RWPE2 (cell line): ENCODE data around the gene TUBA1C.

Experiments
- ATAC-seq: fragments of 200-7000 bp; cut with Tn5 transposase; 3 replicates; pipeline ENCODE4 v1.9.1; 2021; ENCODE audit warnings: low read depth
- DNase-seq: peaks from one replicate; pipeline ENCODE4 v3.0.0-alpha.2; 2020; ENCODE audit warnings: low spot score
- H3K27ac ChIP-seq: fragments of 450-650 bp; 2 replicates; pipeline ENCODE4 v1.5.1; 2017; ENCODE audit warnings: mild to moderate bottlenecking; ENCODE audit not compliant: poor library complexity, severe bottlenecking
- H3K27me3 ChIP-seq: fragments of 250-450 bp; sonication (Bioruptor Pico); 2 replicates; pipeline ENCODE4 v1.5.1; 2021; ENCODE audit warnings: mild to moderate bottlenecking, moderate library complexity; ENCODE audit not compliant: insufficient read depth, poor library complexity, severe bottlenecking
- H3K36me3 ChIP-seq: fragments of 250-450 bp; sonication (Bioruptor Pico); 2 replicates; pipeline ENCODE4 v1.5.1; 2020; ENCODE audit warnings: low read depth, mild to moderate bottlenecking, moderate library complexity
- H3K4me1 ChIP-seq: fragments of 250-450 bp; sonication (Bioruptor Pico); 2 replicates; pipeline ENCODE4 v1.5.1; 2021; ENCODE audit warnings: mild to moderate bottlenecking, moderate library complexity; ENCODE audit not compliant: insufficient read depth, poor library complexity, severe bottlenecking
- H3K4me3 ChIP-seq: fragments of 250-450 bp; sonication (Bioruptor Pico); 2 replicates; pipeline ENCODE4 v1.5.1; 2021; ENCODE audit warnings: mild to moderate bottlenecking, moderate library complexity; ENCODE audit not compliant: severe bottlenecking
- H3K9me3 ChIP-seq: fragments of 250-450 bp; sonication (Bioruptor Pico); 2 replicates; pipeline ENCODE4 v1.5.1; 2021; ENCODE audit warnings: mild to moderate bottlenecking, moderate library complexity; ENCODE audit not compliant: severe bottlenecking
- CTCF ChIP-seq: fragments of 450-650 bp; IDR thresholded peaks from one replicate; pipeline ENCODE4 v1.5.1; 2017; ENCODE audit warnings: mild to moderate bottlenecking, moderate library complexity; ENCODE audit not compliant: poor library complexity, severe bottlenecking

Gene TUBA1C

GRCh38 chr12:49223590-49224369 lies 41.1 kb upstream of the TUBA1C start:
- Histone ChIP-seq H3K4me1 (peaks cover 3% of the 10 kb centered on the region), H3K9me3 (no peaks in the 10 kb centered on the region), H3K36me3 (no peaks in the 10 kb centered on the region), H3K27ac (no peak overlapping the region), H3K4me3 (no peak overlapping the region), H3K27me3 (no peaks in the 10 kb centered on the region)
- no peak for DNase-seq
- no peak for ATAC-seq
- TF ChIP-seq CTCF = no peak

GRCh38 chr12:49225576-49226166 lies 39.2 kb upstream of the TUBA1C start:
- DNase-seq (no peak), ATAC-seq (no peak)
- no peaks in the 10 kb centered on the region for H3K27me3 ChIP-seq
- H3K27ac ChIP-seq = no peak overlapping the region
- no peak overlapping the region for H3K4me3 ChIP-seq
- no peaks in the 10 kb centered on the region for H3K36me3 ChIP-seq
- no peaks in the 10 kb centered on the region for H3K9me3 ChIP-seq
- TF ChIP-seq CTCF = no peak
- peaks cover 3% of the 10 kb centered on the region for H3K4me1 ChIP-seq

GRCh38 chr12:49227713-49228112 lies 37.2 kb upstream of the TUBA1C start:
- no peak overlapping the region for H3K4me3 ChIP-seq
- ATAC-seq (no peak), DNase-seq (no peak)
- H3K4me1 ChIP-seq = peaks cover 2% of the 10 kb centered on the region
- H3K36me3 ChIP-seq = no peaks in the 10 kb centered on the region
- no peaks in the 10 kb centered on the region for H3K27me3 ChIP-seq
- H3K9me3 ChIP-seq = no peaks in the 10 kb centered on the region
- no peak for TF ChIP-seq CTCF
- no peak overlapping the region for H3K27ac ChIP-seq

GRCh38 chr12:49228653-49229052 lies 36.2 kb upstream of the TUBA1C start:
- Histone ChIP-seq H3K4me1 (no peaks in the 10 kb centered on the region), H3K27ac (no peak overlapping the region), H3K4me3 (no peak overlapping the region), H3K27me3 (no peaks in the 10 kb centered on the region), H3K9me3 (no peaks in the 10 kb centered on the region), H3K36me3 (no peaks in the 10 kb centered on the region)
- ATAC-seq (no peak), DNase-seq (no peak)
- TF ChIP-seq CTCF = no peak
